ENCODE data around the gene SUGP2.
"Not testable (repeated sequence)": the region's sequence is repeated elsewhere in the genome, so short reads cannot be mapped to it uniquely, and the experiment has no call there.

Gene SUGP2

GRCh38 chr19:18989316-18989715 is 44.0 kb downstream of the SUGP2 start:
- FAIRE-seq, result no peak

DNA sequence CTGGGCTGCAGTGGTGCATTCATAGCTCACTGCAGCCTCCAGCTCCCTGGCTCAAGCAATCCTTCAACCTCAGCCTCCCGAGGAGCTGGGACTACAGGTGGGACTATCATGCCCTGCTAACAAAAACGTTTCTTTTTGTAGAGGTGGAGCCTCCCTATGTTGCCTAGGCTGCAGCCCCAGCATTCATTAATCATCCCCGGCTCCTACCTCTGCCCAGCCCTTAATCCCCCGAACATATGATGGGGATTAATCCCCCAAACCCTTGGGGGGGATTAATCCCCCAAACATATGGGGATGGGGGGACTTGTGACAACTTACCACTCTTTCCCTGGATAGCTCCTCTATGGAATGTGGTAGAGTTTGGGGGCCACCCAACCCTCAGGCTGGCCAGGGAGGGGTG is 45.9 kb downstream of the SUGP2 start:
- no peak for FAIRE-seq

DNA sequence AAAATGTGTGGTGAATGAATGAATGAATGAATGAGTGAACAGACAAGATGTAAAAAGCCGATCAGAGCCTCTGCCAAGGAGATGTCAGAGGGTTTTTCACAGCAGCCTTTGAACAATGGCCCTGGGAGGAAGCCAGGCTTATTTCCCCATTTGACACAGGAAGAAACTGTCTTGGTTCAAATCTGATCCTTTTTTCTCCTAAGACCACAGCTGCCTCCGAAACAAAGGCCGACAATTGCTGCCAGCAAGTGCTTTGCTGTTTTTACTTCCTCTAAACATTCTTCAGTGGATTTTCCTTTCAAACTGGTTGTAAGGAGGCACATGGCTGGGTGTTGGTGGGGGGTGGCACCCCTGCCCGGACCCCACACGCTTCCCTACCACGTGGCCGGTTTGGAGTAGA is 48.1 kb downstream of the SUGP2 start:
- no peak for FAIRE-seq

DNA sequence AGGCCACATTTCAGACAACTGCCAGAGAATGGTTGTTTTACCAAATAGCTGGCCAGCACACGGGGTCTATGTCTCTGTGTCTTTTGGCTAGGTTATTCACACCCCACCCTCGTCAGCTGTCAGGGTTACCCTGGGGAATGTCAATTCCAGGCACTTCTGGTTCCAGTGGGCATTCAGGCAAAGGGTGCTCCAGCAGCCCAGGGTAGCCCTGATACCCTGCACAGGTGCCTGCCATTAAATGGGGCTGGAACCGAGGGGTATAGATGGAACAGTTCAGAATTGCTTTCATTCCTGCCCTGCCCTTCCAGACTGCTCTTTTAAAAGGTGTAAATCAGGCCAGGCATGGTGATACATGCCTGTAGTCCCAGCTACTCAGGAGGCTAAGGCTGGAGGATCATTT is 49.1 kb downstream of the SUGP2 start:
- FAIRE-seq, result no peak

- no peak for FAIRE-seq
Observed at GRCh38 chr19:18982669-18983068, 50.6 kb downstream of the SUGP2 start.

DNA sequence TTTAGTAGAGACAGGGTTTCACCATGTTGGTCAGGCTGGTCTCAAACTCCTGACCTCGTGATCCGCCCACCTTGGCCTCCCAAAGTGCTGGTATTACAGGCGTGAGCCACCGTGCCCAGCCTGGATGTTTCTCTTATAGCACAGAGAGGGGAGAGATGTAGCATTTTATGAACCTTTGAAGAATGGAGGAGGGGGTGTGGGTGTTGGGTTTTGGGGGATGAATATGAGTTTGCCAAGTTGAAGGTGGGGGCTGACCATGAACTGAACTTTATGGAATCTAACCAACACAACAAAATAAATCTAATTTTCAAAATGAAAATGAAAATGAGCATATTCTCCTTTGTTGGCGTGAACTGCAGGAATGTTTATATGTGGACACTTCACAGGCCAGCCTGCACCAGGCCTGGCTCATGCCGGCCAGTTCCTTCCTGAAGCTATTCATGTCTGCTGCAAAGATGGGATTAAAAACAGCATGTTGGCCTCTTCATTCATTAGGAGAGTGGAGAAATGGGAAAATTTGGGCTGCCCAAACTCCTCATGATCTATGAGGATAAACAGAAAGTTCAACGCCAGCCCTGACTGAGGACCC is 52.8 kb downstream of the SUGP2 start:
- FAIRE-seq, result no peak

DNA sequence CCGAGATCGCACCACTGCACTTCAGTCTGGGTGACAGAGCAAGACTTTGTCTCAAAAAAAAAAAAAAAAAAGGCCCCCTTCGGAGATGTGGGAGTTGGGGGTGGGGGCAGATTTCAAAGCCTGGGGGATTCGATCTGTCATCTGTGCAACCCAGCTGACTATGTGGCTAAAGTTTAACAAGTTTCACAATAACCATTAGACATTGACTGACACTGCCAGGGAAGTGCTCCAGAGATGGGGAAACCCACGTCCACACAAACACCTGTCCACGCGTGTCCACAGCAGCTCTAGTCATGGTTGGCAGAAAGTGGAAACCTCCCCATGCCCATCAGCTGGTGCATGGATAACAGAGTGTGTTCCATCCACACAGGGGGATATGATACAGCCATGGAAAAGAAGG is 54.7 kb downstream of the SUGP2 start:
- no peak for FAIRE-seq

DNA sequence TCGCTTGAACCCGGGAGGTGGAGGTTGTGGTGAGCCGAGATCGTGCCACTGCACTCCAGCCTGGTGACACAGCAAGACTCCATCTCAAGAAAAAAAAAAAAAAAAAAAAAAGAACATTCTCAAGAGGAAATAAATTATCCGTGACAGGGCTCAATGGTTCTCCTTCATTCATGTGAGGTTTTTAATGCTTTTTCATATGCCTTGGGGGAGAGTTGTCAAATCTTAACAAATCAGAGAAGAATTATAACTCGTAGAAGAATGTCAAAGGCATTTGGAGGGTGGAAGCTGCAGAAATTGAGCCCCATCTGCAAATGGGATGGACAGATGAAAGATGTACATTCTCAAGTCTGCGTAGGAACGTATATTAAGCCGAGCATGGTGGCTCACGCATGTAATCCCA is 57.4 kb downstream of the SUGP2 start:
- no peak for FAIRE-seq

DNA sequence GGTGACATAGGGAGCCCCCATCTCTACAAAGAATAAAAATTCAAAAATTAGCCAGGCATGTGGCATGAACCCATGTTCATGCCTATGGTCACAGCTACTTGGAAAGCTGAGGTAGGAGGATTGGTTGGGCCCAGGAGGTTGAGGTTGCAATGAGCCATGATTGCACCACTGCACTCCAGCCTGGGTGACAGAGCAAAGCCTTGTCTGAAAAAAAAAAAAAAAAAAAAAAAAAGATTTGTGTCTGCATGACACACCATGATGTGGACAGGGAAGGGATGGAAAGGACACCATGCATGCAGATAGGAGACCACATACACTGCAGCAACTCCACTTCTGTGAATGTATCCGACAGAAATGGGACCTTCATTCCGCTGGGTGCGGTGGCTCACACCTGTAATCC is 58.3 kb downstream of the SUGP2 start:
- FAIRE-seq, result no peak

GRCh38 chr19:18972851-18973250 is 60.5 kb downstream of the SUGP2 start:
- no peak for FAIRE-seq

DNA sequence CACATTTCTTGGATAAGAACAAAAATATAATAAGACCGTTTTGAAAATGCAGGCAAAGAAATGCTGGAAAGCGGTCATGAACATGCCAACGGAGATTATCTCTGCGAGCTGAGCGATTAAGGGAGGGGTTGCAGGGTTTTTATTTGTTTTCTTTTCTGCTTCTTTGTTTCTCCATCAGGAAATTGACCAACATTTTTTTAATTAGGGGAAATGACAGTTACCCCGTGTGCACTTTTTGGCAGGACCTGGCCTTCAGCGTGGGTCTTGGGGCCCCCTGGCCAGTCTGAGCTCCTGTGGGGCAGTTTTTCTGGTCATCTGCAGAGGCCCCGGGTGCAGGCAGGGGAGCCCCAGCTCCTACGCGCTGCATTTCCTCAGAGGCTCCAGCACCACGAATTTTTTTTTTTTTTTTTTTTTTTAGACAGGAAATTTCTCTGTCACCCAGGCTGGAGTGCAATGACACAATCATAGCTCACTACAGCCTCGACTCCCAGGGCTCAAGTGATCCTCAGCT is 61.0 kb downstream of the SUGP2 start:
- no peak for FAIRE-seq

- FAIRE-seq, result peak; percentile 71
Observed at GRCh38 chr19:18969931-18970659, 63.2 kb downstream of the SUGP2 start.

DNA sequence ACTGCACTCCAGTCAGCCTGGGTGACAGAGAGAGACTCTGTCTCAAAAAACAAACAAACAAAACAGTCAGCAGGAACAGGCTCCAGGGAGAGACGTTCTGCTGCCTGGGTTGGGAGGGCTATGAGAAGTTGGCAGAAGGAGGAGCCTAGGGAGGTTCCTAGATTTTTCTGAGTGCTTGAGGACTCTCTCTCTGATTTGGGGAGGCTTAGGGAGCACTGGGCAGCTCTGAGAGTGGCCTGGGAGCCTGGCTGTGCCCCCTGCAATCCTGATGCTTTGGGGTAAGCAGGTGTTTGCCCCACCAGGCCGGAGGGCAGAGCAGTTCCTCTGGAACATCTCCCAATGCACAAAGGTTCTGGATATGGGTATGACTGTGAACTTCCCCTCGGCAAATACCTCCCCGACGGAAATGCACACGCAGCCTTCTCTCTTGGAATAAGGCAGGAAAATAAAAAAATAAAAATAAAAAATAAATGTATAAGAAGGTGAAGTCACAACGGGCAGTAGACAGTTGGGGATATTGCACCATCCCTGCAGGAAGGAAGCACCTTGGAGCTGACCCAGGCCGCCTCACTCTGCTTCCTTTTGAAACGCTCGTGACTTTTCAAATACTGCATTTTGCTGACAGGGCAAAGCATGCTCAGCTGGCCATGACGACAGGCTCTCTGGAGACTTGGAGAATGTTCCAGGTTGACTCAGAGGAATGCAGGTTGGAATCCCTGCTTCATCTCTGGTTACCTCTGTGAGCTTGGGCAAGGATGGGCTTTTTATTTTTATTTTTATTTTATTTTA is 65.8 kb downstream of the SUGP2 start:
- no peak for FAIRE-seq

DNA sequence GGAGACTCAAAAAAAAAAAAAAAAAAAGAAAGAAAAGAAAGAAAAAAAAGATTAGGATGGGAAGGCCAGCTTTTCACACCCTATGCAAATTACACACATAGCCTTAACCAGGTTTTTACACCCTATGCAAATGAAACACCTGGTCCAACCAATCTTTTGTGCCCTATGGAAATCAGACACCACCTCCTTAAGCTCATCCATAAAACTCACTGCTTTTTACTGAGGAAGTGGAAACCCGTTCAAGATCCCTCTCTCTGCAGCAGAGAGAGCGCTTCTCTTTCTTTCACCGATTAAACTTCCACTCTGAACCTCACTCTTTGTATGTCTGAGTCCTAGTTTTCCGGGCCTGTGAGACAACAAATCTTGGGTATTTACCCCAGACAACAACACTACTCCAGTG is 67.0 kb downstream of the SUGP2 start:
- no peak for FAIRE-seq

DNA sequence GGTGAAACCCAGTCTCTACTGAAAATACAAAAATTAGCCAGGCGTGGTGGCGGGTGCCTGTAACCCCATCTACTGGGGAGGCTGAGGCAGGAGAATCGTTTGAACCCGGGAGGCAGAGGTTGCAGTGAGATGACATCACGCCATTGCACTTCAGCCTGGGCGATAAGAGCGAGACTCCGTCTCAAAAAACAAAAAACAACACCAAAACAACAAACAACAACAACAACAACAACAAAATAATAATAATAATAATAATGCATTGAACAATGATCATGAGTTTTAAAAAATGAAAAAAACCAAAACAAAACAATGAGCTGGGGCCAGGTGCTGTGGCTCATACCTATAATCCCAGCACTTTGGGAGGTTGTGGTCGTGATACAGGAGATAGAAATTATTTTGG is 69.2 kb downstream of the SUGP2 start:
- no peak for FAIRE-seq

- no peak for FAIRE-seq
Observed at GRCh38 chr19:18961767-18962620, 71.3 kb downstream of the SUGP2 start.

- FAIRE-seq, result no peak
Observed at GRCh38 chr19:18960370-18960769, 72.9 kb downstream of the SUGP2 start.

- FAIRE-seq, result no peak
Observed at GRCh38 chr19:18955042-18955441, 78.3 kb downstream of the SUGP2 start.

DNA sequence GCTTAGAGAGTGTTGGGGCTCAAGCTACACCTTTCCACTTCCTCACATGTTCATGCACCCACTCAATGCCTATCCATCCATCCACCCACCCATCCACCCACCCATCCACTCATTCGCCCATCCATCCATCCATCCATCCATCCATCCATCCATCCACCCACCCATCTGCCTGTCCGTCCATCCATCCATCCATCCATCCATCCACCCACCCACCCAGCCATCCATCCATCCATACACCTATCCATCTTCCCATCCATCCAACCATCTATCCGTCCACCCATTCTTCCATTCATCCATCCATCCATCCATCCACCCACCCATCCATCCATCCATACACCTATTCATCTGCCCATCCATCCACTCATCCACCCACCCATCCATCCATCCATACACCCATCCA is 79.2 kb downstream of the SUGP2 start:
- no peak for FAIRE-seq

DNA sequence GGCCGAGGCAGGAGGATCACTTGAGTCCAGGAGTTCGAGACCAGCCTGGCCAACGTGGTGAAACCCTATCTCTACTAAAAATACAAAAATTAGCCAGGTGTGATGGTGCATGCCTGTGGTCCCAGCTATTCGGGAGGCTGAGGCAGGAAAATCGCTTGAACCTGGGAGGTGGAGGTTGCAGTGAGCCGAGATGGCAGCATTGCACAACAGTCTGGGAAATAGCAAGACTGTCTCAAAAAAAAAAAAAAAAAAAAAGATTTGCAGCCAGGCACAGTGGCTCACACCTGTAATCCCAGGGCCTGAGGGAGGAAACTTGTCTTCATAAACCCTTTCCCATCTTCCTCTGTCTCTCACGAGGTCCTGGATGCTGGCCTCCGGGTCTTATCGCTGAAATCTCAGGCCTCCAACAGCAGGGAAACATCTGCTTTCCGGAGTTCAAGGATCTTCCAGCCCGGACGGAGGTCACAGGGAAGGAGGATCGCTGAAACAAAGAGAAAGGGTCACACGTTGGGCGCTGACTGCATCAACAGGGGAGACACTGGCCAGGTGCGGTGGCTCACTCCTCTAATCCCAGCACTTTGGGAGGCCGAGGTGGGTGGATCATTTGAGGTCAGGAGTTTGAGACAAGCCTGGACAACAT is 80.8 kb downstream of the SUGP2 start:
- FAIRE-seq, result not testable (repeated sequence)

DNA sequence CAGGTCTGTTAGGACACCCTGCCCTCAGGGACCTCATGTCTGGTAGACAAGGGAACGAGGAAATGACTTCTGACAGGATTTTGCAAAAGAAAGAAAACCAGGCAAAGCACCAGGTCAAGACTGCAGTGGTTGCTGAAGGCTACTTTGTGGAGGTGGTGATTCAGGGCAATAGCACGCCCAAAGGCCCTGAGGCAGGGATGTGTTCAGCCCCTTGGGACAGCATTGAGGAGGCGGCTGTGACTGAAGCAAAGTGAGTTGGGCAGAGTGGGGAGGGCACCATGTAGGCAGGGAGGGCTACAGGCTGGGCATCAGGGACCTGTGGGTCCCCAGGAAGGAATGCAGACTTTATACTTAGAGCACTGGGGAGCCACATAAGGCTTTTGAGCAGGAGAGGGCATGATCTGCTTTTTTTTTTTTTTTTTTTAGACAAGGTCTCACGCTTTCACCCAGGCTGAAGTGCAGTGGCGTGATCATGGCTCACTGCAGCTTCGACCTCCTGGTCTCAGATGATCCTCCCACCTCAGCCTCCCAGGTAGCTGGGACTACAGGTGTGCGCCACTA is 81.5 kb downstream of the SUGP2 start:
- FAIRE-seq, result no peak

GRCh38 chr19:18949858-18950257 is 83.5 kb downstream of the SUGP2 start:
- FAIRE-seq, result no peak

Data from A204.1 (cell line).